Measurements from ENCODE around the gene SLC13A2. TPM values are rescaled to one million over a fixed set of nuclear protein-coding genes. Genes with fewer than 3 reads are reported as not detected.

Gene SLC13A2
- total RNA-seq, 2 experiments from 2014 or later: not detected

GRCh38 chr17:28500712-28501379 is 27.4 kb downstream of the SLC13A2 start:
- Mint-ChIP-seq H3K4me3 (no peak overlapping the region), H3K27me3 (peaks cover 8% of the 10 kb centered on the region)

GRCh38 chr17:28501421-28502284 is 28.2 kb downstream of the SLC13A2 start:
- H3K4me3 Mint-ChIP-seq: no peak overlapping the region
- intact Hi-C loops (cut with micrococcal nuclease): no loop called here
- peaks cover 10% of the 10 kb centered on the region for H3K27me3 Mint-ChIP-seq
- H3K36me3 Mint-ChIP-seq: no peaks in the 10 kb centered on the region
- POLR2A ChIA-PET: no interaction called here
- CTCF ChIA-PET: interaction anchor here (1.5 kb wide), 1 partner anchor 9 kb away, joined by 3 read pairs; no protein-coding TSS in a partner anchor
- no peaks in the 10 kb centered on the region for H3K4me1 Mint-ChIP-seq (ENCODE audit: low read depth)
- H3K9me3 Mint-ChIP-seq: no peaks in the 10 kb centered on the region
- H3K27ac Mint-ChIP-seq: no peak overlapping the region
- no peak for DNase-seq

More at GRCh38 chr17:28500712-28501379, 27.4 kb downstream of the SLC13A2 start:
- intact Hi-C loops (cut with micrococcal nuclease): no loop called here
- Mint-ChIP-seq H3K36me3 (no peaks in the 10 kb centered on the region), H3K27ac (no peak overlapping the region), H3K4me1 (ENCODE audit: low read depth) (no peaks in the 10 kb centered on the region), H3K9me3 (no peaks in the 10 kb centered on the region)
- DNase-seq: no peak
- CTCF ChIA-PET: interaction anchor here (1.0 to 1.5 kb wide), 2 partner anchors 8 to 40 kb away, joined by 3 to 4 read pairs; no protein-coding TSS in a partner anchor
- POLR2A ChIA-PET: no interaction called here

GRCh38 chr17:28503420-28503819 is 30.0 kb downstream of the SLC13A2 start:
- no peak for DNase-seq
- H3K9me3 Mint-ChIP-seq: no peaks in the 10 kb centered on the region
- H3K36me3 Mint-ChIP-seq: no peaks in the 10 kb centered on the region
- H3K4me1 Mint-ChIP-seq (ENCODE audit: low read depth): no peaks in the 10 kb centered on the region
- intact Hi-C loops (cut with micrococcal nuclease): no loop called here
- ChIA-PET POLR2A (no interaction called here), CTCF (interaction anchor here (0.7 to 1.1 kb wide), 2 partner anchors 38 to 260 kb away, joined by 4 read pairs; no protein-coding TSS in a partner anchor)
- peaks cover 15% of the 10 kb centered on the region for H3K27me3 Mint-ChIP-seq
- no peak overlapping the region for H3K27ac Mint-ChIP-seq
- H3K4me3 Mint-ChIP-seq: no peak overlapping the region

- ChIA-PET CTCF (no interaction called here), POLR2A (no interaction called here)
- DNase-seq: no peak
Measured at GRCh38 chr17:28505986-28506665, 32.7 kb downstream of the SLC13A2 start, which contains the start of gene FOXN1. TSS of gene FOXN1 (plus strand) at chr17:28506348. CDS start at chr17:28523970, 17,622 bp downstream.

GRCh38 chr17:28506763-28507487 is 33.5 kb downstream of the SLC13A2 start:
- H3K9me3 Mint-ChIP-seq: no peaks in the 10 kb centered on the region
- DNase-seq: no peak
- ChIA-PET POLR2A (no interaction called here), CTCF (no interaction called here)
- no peaks in the 10 kb centered on the region for H3K4me1 Mint-ChIP-seq (ENCODE audit: low read depth)
- peaks cover 30% of the 10 kb centered on the region for H3K27me3 Mint-ChIP-seq
- no peak overlapping the region for H3K4me3 Mint-ChIP-seq
- intact Hi-C loops (cut with micrococcal nuclease): no loop called here
- no peaks in the 10 kb centered on the region for H3K36me3 Mint-ChIP-seq
- no peak overlapping the region for H3K27ac Mint-ChIP-seq

More at GRCh38 chr17:28505986-28506665, 32.7 kb downstream of the SLC13A2 start, which contains the start of gene FOXN1:
- Mint-ChIP-seq H3K4me1 (ENCODE audit: low read depth) (no peaks in the 10 kb centered on the region), H3K27me3 (peaks cover 28% of the 10 kb centered on the region), H3K9me3 (no peaks in the 10 kb centered on the region), H3K36me3 (no peaks in the 10 kb centered on the region), H3K4me3 (no peak within 1 kb of the TSS), H3K27ac (no peak within 1 kb of the TSS)
- intact Hi-C loops (cut with micrococcal nuclease): no loop called here

GRCh38 chr17:28507567-28508203 is 34.2 kb downstream of the SLC13A2 start:
- no peaks in the 10 kb centered on the region for H3K4me1 Mint-ChIP-seq (ENCODE audit: low read depth)
- H3K4me3 Mint-ChIP-seq: no peak overlapping the region
- H3K9me3 Mint-ChIP-seq: no peaks in the 10 kb centered on the region
- intact Hi-C loops (cut with micrococcal nuclease): no loop called here
- peaks cover 33% of the 10 kb centered on the region for H3K27me3 Mint-ChIP-seq
- CTCF ChIA-PET: no interaction called here
- H3K27ac Mint-ChIP-seq: no peak overlapping the region
- POLR2A ChIA-PET: no interaction called here
- no peak for DNase-seq
- no peaks in the 10 kb centered on the region for H3K36me3 Mint-ChIP-seq

GRCh38 chr17:28508211-28508724 is 34.8 kb downstream of the SLC13A2 start:
- Mint-ChIP-seq H3K4me1 (ENCODE audit: low read depth) (no peaks in the 10 kb centered on the region), H3K4me3 (no peak overlapping the region), H3K36me3 (no peaks in the 10 kb centered on the region), H3K27ac (no peak overlapping the region), H3K27me3 (peaks cover 33% of the 10 kb centered on the region), H3K9me3 (no peaks in the 10 kb centered on the region)
- no peak for DNase-seq
- ChIA-PET CTCF (no interaction called here), POLR2A (no interaction called here)
- intact Hi-C loops (cut with micrococcal nuclease): no loop called here

GRCh38 chr17:28509789-28510188 is 36.3 kb downstream of the SLC13A2 start:
- H3K4me1 Mint-ChIP-seq (ENCODE audit: low read depth): no peaks in the 10 kb centered on the region
- no peaks in the 10 kb centered on the region for H3K9me3 Mint-ChIP-seq
- H3K27me3 Mint-ChIP-seq: peaks cover 33% of the 10 kb centered on the region
- intact Hi-C loops (cut with micrococcal nuclease): no loop called here
- no peak overlapping the region for H3K27ac Mint-ChIP-seq
- ChIA-PET POLR2A (no interaction called here), CTCF (no interaction called here)
- no peak for DNase-seq
- H3K36me3 Mint-ChIP-seq: no peaks in the 10 kb centered on the region
- no peak overlapping the region for H3K4me3 Mint-ChIP-seq

- Mint-ChIP-seq H3K4me1 (ENCODE audit: low read depth) (no peaks in the 10 kb centered on the region), H3K36me3 (no peaks in the 10 kb centered on the region), H3K9me3 (no peaks in the 10 kb centered on the region), H3K4me3 (no peak overlapping the region), H3K27ac (no peak overlapping the region), H3K27me3 (peaks cover 25% of the 10 kb centered on the region)
- DNase-seq: no peak
- ChIA-PET CTCF (no interaction called here), POLR2A (no interaction called here)
- intact Hi-C loops (cut with micrococcal nuclease): no loop called here
Measured at GRCh38 chr17:28511858-28512461, 38.5 kb downstream of the SLC13A2 start.

GRCh38 chr17:28513476-28513875 is 40.0 kb downstream of the SLC13A2 start:
- H3K9me3 Mint-ChIP-seq: no peaks in the 10 kb centered on the region
- intact Hi-C loops (cut with micrococcal nuclease): no loop called here
- H3K27ac Mint-ChIP-seq: no peak overlapping the region
- no peaks in the 10 kb centered on the region for H3K36me3 Mint-ChIP-seq
- POLR2A ChIA-PET: no interaction called here
- no peak for DNase-seq
- H3K27me3 Mint-ChIP-seq: peaks cover 19% of the 10 kb centered on the region
- H3K4me1 Mint-ChIP-seq (ENCODE audit: low read depth): no peaks in the 10 kb centered on the region
- CTCF ChIA-PET: no interaction called here
- no peak overlapping the region for H3K4me3 Mint-ChIP-seq

- no peak for DNase-seq
- H3K4me3 Mint-ChIP-seq: no peak overlapping the region
- no peaks in the 10 kb centered on the region for H3K9me3 Mint-ChIP-seq
- H3K4me1 Mint-ChIP-seq (ENCODE audit: low read depth): no peaks in the 10 kb centered on the region
- CTCF ChIA-PET: no interaction called here
- no peak overlapping the region for H3K27ac Mint-ChIP-seq
- no peaks in the 10 kb centered on the region for H3K36me3 Mint-ChIP-seq
- H3K27me3 Mint-ChIP-seq: peaks cover 13% of the 10 kb centered on the region
- POLR2A ChIA-PET: no interaction called here
- intact Hi-C loops (cut with micrococcal nuclease): no loop called here
Measured at GRCh38 chr17:28514561-28515002, 41.1 kb downstream of the SLC13A2 start.
